ENCODE data around the gene RYR3.

RYR3 gene

DNA sequence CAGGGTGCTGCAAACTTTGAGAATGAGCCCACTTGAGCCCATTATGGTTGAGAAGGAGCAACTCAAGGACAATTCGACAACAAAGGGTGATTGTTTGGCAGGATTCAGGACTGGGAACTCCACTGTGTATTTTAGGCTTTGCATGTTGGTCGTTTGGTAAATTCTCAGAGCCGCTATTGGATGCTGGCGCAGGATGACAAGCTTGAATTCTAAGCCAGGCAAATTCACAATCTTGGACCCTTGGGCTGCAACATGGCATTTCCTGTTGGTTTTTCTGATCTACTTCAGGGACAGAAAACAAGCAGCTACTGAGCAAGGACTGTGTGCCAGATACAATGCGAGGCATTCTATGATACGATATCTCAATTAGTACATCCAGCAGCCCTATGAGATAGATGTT, 82.8 kb downstream of the RYR3 start:
- DNase-seq: no peak

- no peak for DNase-seq
These were observed 84.6 kb downstream of the RYR3 start for GRCh38 chr15:33395321-33395720.

GRCh38 chr15:33395846-33396245, 85.1 kb downstream of the RYR3 start:
- DNase-seq: no peak

- DNase-seq: no peak
These were observed 85.7 kb downstream of the RYR3 start for GRCh38 chr15:33396475-33396874.

- no peak for DNase-seq
These were observed 87.8 kb downstream of the RYR3 start for GRCh38 chr15:33398555-33398954.

- no peak for DNase-seq
These were observed 90.2 kb downstream of the RYR3 start for GRCh38 chr15:33400941-33401340.

DNA sequence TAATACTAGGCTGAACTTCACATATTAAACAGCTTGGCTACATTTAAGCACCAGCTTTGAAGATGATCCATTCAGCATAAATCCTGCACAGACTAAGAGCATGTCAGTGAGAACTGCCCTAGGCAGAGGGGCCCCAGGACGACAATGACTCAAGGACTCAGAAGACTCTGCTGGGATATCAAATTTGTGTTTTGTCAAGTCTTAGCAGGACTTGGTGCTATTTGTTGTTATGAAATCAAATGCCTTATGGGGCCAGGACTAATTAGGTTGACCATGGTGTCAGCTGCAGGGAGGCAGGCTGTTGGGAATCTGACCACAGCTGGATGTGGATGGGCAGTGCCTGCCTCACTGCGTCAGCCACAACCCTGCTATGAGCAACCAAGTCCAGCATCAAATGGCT, 91.8 kb downstream of the RYR3 start:
- no peak for DNase-seq

GRCh38 chr15:33405096-33405495, 94.3 kb downstream of the RYR3 start:
- no peak for DNase-seq

- no peak for DNase-seq
These were observed 101.1 kb downstream of the RYR3 start for GRCh38 chr15:33411596-33412540.

DNA sequence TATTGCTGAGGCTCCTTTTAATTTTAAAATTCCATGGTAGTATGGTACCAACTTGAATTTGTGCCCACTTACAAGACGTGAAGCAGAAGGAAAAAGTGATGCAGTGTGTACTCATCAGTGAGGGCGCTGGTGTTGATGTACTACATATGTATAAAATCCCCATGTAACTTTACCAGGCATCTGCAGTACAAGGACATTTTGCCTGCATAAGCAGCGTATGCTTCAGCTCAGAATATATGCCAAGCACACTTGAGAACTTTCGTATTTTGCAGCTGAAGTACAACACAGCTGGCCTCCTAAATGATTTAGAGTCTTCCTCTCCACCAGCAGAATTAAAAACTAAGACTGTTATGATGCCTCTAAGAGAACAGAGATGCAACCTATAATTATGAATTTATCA, 108.9 kb downstream of the RYR3 start:
- DNase-seq: no peak

DNA sequence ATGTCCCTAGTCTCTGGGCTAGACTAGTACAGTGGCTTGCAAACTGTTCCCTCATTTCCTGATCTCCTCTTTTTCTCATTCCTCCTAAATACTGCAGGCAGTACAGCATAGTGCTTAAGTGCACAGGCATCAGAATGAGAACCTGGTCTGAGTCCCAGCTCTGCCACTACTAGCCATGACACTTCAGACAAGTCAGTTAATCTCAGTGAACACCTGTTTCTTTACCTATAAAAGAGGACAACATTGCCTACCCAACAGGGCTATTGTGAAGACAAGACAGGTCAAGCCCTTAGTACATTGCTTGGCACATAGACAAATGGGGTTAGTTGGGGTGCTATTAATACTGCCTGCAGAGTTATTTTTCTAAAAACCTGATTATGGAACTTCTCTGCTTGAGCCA, 113.3 kb downstream of the RYR3 start:
- no peak for DNase-seq

DNA sequence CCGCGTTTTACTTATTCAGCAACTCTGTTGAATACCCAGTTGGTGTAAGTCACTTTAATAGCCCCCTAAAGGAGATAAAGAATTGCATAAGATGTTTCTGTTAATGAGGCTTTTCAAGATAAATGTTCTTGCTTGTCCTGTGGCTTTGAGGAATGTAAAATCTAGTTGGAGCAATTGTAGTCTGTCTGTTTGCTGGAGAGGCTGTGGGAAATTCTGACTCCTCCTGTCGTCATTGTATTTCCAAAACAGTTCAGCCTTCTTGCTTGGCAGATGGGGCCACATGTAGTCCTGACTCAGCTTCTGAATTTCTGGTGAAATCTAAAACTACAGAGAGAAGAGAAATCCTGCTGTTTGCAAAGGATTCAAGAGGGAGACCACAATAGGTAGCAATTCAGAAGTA, 114.4 kb downstream of the RYR3 start:
- DNase-seq: no peak

GRCh38 chr15:33430577-33430976, 119.8 kb downstream of the RYR3 start:
- DNase-seq: no peak

DNA sequence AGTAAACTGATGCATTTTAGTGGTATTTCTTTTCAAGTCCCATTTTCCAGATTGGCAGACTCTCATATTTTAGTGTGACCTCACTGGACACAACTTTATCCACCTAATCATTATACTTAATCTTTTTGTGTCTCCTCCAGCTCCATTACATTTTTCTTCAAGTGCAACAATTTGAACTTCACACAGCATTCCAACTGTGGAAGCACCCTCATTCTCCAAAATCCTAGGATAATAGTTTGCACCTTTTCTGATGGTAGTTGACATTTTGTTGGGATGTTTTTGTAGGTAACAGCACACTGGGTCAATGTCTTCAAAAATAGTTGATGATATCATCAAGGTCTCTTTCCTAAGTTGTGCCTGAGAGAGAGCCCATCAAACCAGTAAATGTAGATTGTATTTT, 123.1 kb downstream of the RYR3 start:
- no peak for DNase-seq

DNA sequence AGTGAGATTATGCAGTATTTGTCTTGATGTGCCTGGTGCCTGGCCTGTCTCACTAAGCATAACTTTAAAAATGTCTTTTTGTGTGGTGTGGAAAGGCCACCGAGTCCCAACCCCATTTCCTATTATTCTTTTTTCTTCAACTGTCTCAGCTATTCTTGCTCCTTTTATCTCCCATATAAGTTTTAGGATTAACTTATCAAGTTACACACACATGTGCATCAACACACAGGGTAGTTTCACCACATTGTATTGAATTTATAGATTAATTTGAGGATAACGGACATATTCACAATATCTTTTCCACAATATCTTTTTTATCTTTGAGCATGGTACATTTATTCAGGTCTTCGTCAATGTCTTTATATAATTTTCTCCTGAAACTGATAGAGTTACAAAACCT, 127.6 kb downstream of the RYR3 start:
- no peak for DNase-seq

DNA sequence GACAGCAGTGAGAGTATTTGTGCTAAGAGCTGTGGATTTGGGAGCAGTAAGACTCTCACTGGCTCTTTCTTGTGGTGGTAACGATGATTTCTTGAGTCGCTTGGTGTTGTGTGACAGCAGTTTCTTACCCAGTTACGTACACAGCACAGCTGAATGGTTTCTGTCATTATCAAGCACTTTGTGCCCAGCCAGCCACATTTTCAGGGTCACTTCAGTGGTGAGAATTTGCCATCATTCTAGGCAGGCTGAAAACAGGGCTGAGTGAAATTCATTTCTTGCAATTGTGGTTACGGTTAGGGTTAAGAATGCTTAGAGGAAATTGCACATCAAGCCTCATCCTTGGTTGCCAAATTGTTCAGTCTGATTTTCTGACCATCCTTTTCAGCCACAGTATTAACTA, 130.1 kb downstream of the RYR3 start:
- no peak for DNase-seq

DNA sequence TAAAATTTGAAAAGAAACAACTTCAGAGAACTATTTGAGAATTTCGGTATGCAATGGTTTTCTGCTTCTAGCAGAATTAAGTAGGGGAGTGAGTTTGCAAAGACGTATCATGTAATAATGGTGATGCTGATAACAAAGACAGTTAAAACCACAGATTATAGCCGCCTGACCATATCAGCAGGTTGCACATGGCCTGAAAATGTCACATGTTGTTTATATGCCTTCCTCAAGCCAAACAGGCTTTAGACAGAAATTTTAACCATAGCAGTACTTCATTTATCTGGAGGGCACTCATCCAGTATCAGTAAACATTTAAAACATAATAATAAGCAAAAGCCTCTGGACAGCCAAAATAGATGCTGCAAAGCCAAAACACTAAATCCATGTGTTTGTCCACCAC, 131.7 kb downstream of the RYR3 start:
- no peak for DNase-seq

DNA sequence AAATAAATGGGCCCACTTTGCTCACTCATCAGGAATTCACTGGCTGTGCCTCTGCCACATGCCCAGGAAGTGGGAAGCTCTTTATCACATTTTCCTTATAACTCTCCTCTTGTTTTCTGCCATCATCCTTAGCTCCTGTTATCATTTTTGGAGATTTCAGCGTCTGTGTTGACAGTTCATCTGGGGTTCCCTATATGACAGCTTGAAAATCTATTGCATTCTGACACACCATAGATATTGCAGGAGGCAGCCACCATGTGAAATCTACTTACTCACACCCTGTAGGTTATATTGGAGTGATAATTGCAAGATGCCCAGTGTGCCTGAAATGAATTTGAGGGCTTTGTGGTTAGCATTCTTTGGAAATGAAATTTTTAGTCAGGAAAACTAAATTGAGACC, 132.9 kb downstream of the RYR3 start:
- DNase-seq: no peak

GRCh38 chr15:33445984-33446383, 135.2 kb downstream of the RYR3 start:
- DNase-seq: no peak

DNA sequence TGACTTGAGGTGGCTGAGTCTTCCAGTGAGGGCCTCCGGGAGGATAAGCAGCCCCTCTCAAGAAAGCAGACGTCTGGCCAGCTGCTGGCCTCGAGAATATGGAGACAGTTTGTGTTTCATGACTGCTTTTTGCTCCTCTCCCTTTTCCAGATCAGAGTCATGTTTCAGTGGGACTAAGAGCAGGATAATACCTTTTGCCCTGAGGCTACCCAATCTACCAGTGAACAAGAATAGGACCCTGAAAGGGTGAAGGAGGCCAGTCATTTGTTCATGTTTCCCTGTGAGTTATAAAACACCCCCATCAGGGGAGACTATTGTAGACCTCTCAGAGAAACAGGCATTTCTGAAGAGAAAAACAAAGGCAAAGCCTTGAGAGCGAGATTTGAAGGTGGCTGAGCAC, 137.4 kb downstream of the RYR3 start:
- no peak for DNase-seq

- no peak for DNase-seq
These were observed 138.3 kb downstream of the RYR3 start for GRCh38 chr15:33448961-33449606.

GRCh38 chr15:33449810-33450209, 139.0 kb downstream of the RYR3 start:
- DNase-seq: no peak

DNA sequence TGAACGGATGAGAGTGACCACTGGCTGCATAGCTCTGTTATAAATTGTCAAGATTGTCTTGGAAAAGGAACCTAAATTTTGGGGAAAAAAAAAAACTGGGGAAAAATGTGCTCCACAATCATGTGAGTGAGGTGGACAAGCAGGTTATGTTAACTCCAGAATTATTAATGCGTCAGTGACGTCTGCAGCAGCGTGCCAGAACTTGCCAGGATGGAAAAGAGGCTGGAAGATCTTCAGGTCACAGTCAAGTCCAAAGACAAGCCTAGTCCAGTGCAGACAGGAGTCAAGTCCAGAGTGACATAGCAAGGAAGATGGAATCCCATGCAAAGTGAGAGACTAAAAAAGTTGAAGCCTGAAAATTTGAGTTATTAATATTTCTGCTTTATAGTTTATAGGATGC, 140.6 kb downstream of the RYR3 start:
- no peak for DNase-seq

- DNase-seq: no peak
These were observed 143.0 kb downstream of the RYR3 start for GRCh38 chr15:33453761-33454160.

GRCh38 chr15:33454346-33454745, 143.6 kb downstream of the RYR3 start:
- DNase-seq: no peak

All from stimulated activated CD4-positive, alpha-beta T cell treated with anti-CD3 and anti-CD28 coated beads, Interleukin-15, amount 100 ng/mL, for 24 hours (primary cell).